Vagina (tissue), 2 donors: ENCODE results near the gene GDPD4. TPM values are rescaled to one million over a fixed set of nuclear protein-coding genes. Genes with fewer than 3 reads are reported as not detected.

Experiments
- DNase-seq, 2 donors: peaks; one replicate each; pipeline ENCODE4 v3.0.0-alpha.2; 2017; ENCODE audit errors: extremely low spot score in 2 of 2
- H3K27ac ChIP-seq: fragments of 200-600 bp; sonication (generic); one replicate; pipeline ENCODE4 v1.5.1; 2019
- H3K27me3 ChIP-seq: fragments of 200-600 bp; sonication (generic); one replicate; pipeline ENCODE4 v1.5.1; 2019
- H3K36me3 ChIP-seq, 2 donors: fragments of 200-600 bp; sonication (generic); one replicate each; pipeline ENCODE4 v1.5.1; 2017 to 2019
- H3K4me1 ChIP-seq: fragments of 200-600 bp; sonication (generic); one replicate; pipeline ENCODE4 v1.5.1; 2019
- H3K4me3 ChIP-seq, 2 donors: fragments of 200-600 bp; sonication (generic); 1 replicate in 1 of 2; 2 replicates in 1 of 2; pipeline ENCODE4 v1.5.1; 2016 to 2019
- H3K9me3 ChIP-seq: fragments of 200-600 bp; sonication (generic); one replicate; pipeline ENCODE4 v1.5.1; 2019
- POLR2A ChIP-seq, 2 donors: fragments of 450-650 bp; IDR thresholded peaks; one replicate each; pipeline ENCODE4 v1.6.1; 2017; ENCODE audit warnings: antibody characterized with exemption in 2 of 2, mild to moderate bottlenecking in 2 of 2, moderate library complexity in 2 of 2
- POLR2AphosphoS5 ChIP-seq, 2 donors: sonication (generic); formaldehyde crosslinking; IDR thresholded peaks; one replicate each; pipeline ENCODE4 v1.9.0; 2017; ENCODE audit warnings: antibody characterized with exemption in 2 of 2, mild to moderate bottlenecking in 2 of 2, low read depth in 1 of 2; ENCODE audit not compliant: insufficient read depth in 1 of 2
- intact Hi-C: fragments of 100-400 bp; cut with DNase I; formaldehyde crosslinking; loops from one replicate; pipeline ENCODE4 v1.15.1; 2023
- total RNA-seq: library from RNA; depleted of rRNA; stranded (reverse); fragments of >200 nt; gene quantifications from one replicate; pipeline ENCODE4 v1.2.3, GENCODE V29; 2016
- TF ChIP-seq, protein P1 (sequence below), 3 experiments: fragments of 450-650 bp in 2 of 3; fragments of 200-600 bp in 1 of 3; sonication (generic) in 1 of 3; IDR thresholded peaks; one replicate each; pipeline ENCODE4 v1.5.1; 2017 to 2019; ENCODE audit warnings: antibody characterized with exemption in 3 of 3, mild to moderate bottlenecking in 2 of 3, moderate library complexity in 2 of 3

GDPD4 gene
- total RNA-seq, 1 donor from 2014 or later: not detected

DNA sequence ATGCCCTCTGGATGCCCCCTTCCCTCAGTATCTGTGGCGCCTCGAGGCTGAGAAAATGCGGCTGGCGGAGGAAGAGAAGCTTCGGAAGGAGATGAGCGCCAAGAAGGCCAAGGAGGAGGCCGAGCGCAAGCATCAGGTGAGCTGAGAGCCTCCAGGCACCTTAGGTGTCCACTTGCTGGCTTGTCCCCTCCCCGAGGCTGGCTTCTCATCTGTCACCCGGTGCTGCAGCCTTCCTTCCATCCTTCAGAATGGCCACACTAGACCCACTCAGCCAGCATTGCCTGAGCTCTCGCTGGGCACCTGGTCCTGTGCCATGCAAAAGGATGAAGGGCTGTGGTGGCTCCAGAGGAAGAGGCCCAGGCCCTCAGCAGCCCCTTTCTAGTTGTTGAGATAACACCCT, 121.1 kb downstream of the GDPD4 start:
- H3K4me1 ChIP-seq: no peaks in the 10 kb centered on the region
- intact Hi-C loops: loop anchor here (10.0 kb wide), 1 partner anchor 136 kb away; no protein-coding TSS in a partner anchor
- no peaks in the 10 kb centered on the region for H3K36me3 ChIP-seq
- no peak overlapping the region for H3K4me3 ChIP-seq
- no peak overlapping the region for H3K27ac ChIP-seq
- H3K27me3 ChIP-seq: no peaks in the 10 kb centered on the region
- DNase-seq: no peak
- TF ChIP-seq POLR2AphosphoS5 (IDR thresholded peaks at IDR 0.05; ENCODE audit: insufficient read depth in 1 of 2, low read depth in 1 of 2): no peak
- TF ChIP-seq, protein P1, sequence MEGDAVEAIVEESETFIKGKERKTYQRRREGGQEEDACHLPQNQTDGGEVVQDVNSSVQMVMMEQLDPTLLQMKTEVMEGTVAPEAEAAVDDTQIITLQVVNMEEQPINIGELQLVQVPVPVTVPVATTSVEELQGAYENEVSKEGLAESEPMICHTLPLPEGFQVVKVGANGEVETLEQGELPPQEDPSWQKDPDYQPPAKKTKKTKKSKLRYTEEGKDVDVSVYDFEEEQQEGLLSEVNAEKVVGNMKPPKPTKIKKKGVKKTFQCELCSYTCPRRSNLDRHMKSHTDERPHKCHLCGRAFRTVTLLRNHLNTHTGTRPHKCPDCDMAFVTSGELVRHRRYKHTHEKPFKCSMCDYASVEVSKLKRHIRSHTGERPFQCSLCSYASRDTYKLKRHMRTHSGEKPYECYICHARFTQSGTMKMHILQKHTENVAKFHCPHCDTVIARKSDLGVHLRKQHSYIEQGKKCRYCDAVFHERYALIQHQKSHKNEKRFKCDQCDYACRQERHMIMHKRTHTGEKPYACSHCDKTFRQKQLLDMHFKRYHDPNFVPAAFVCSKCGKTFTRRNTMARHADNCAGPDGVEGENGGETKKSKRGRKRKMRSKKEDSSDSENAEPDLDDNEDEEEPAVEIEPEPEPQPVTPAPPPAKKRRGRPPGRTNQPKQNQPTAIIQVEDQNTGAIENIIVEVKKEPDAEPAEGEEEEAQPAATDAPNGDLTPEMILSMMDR (IDR thresholded peaks at IDR 0.05): no peak
- TF ChIP-seq POLR2A (IDR thresholded peaks at IDR 0.05): no peak
- H3K9me3 ChIP-seq: no peaks in the 10 kb centered on the region

DNA sequence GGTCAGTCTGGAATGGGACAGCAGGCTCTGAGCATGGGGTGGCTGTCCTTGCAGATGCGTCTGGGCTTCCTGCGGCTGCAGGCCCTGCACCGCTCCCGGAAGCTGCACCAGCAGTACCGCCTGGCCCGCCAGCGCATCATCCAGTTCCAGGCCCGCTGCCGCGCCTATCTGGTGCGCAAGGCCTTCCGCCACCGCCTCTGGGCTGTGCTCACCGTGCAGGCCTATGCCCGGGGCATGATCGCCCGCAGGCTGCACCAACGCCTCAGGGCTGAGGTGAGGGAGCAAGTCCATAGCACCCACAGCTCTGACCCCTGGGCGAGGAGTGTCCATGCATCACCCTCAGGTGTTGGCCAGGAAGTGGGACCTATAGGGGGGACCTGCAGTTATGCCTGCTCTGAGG, 121.8 kb downstream of the GDPD4 start:
- intact Hi-C loops: loop anchor here (10.0 kb wide), 1 partner anchor 135 kb away; no protein-coding TSS in a partner anchor
- Histone ChIP-seq H3K4me1 (no peaks in the 10 kb centered on the region), H3K27ac (no peak overlapping the region), H3K4me3 (no peak overlapping the region), H3K27me3 (no peaks in the 10 kb centered on the region), H3K9me3 (no peaks in the 10 kb centered on the region), H3K36me3 (no peaks in the 10 kb centered on the region)
- DNase-seq: no peak
- TF ChIP-seq POLR2A (IDR thresholded peaks at IDR 0.05) (no peak), POLR2AphosphoS5 (IDR thresholded peaks at IDR 0.05; ENCODE audit: insufficient read depth in 1 of 2, low read depth in 1 of 2) (no peak)
- TF ChIP-seq, protein P1 (IDR thresholded peaks at IDR 0.05): no peak

DNA sequence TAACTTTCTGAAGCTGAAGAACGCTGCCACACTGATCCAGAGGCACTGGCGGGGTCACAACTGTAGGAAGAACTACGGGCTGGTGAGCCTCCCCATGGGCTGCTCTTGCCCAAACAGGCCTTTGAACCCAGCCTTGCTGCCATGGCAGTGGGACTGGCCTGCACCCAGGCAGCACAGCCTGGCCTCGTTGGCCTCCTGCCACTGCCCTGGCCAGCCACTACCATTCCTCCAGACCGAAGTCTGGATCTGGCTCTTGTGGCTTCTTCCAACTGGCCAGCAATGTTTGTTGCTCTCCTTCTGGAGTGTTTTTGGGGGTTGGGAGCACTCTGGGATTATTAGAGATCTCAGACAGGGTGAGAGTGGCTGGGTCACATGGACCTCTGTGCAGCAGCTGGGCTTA, 122.4 kb downstream of the GDPD4 start:
- DNase-seq: no peak
- no peaks in the 10 kb centered on the region for H3K36me3 ChIP-seq
- H3K9me3 ChIP-seq: no peaks in the 10 kb centered on the region
- TF ChIP-seq POLR2AphosphoS5 (IDR thresholded peaks at IDR 0.05; ENCODE audit: insufficient read depth in 1 of 2, low read depth in 1 of 2) (no peak), POLR2A (IDR thresholded peaks at IDR 0.05) (no peak)
- TF ChIP-seq, protein P1 (IDR thresholded peaks at IDR 0.05): no peak
- H3K4me1 ChIP-seq: no peaks in the 10 kb centered on the region
- H3K4me3 ChIP-seq: no peak overlapping the region
- intact Hi-C loops: no loop called here
- H3K27me3 ChIP-seq: no peaks in the 10 kb centered on the region
- no peak overlapping the region for H3K27ac ChIP-seq

DNA sequence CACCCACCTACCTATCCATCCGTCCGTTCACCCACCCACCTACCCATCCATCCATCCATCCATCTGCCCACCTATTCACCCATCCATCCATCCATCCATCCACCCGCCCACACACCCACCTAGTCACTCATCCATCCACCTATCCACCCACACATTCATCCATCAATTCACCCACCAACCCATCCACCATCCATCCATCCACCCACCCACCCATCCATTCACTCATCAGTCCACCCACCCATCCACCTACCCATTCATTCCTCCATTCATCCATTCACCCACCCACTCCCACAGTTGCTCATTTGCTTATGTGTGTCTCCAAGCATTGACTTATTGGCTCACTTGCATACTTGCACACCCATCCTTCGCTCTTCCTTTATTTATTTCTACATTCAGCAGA, 123.3 kb downstream of the GDPD4 start:
- no peak for TF ChIP-seq POLR2AphosphoS5 (IDR thresholded peaks at IDR 0.05; ENCODE audit: insufficient read depth in 1 of 2, low read depth in 1 of 2)
- TF ChIP-seq, protein P1 (IDR thresholded peaks at IDR 0.05): no peak
- no peak for TF ChIP-seq POLR2A (IDR thresholded peaks at IDR 0.05)
- Histone ChIP-seq H3K36me3 (no peaks in the 10 kb centered on the region), H3K4me1 (no peaks in the 10 kb centered on the region), H3K4me3 (no peak overlapping the region), H3K27ac (no peak overlapping the region), H3K27me3 (no peaks in the 10 kb centered on the region), H3K9me3 (no peaks in the 10 kb centered on the region)
- intact Hi-C loops: no loop called here
- DNase-seq: no peak

DNA sequence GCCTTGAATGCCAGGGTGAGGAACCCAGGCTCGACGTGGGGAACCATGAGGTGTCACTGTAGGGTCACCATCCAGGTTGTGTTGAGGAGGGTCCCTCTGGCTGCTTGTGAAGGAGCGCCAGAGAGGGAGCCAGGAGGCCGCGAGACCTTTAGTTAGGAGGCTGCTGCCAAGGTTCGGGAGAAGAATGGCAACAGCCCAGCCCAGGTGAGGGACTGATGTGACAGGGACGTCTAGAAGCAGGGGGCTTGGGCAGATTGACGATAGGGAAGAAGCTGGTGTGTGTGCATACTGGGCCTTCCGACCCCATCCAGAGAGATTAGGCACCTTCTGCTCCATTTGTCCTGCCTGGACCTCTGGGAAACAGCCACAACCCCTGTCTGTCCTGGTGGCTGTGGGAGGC, 124.5 kb downstream of the GDPD4 start:
- intact Hi-C loops: no loop called here
- no peak overlapping the region for H3K4me3 ChIP-seq

More for the DNA sequence above, 124.5 kb downstream of the GDPD4 start:
- no peaks in the 10 kb centered on the region for H3K4me1 ChIP-seq
- no peak for TF ChIP-seq POLR2AphosphoS5 (IDR thresholded peaks at IDR 0.05; ENCODE audit: insufficient read depth in 1 of 2, low read depth in 1 of 2)
- TF ChIP-seq, protein P1 (IDR thresholded peaks at IDR 0.05): no peak
- TF ChIP-seq POLR2A (IDR thresholded peaks at IDR 0.05): no peak
- H3K27me3 ChIP-seq: no peaks in the 10 kb centered on the region
- H3K27ac ChIP-seq: no peak overlapping the region
- DNase-seq: no peak
- no peaks in the 10 kb centered on the region for H3K36me3 ChIP-seq
- no peaks in the 10 kb centered on the region for H3K9me3 ChIP-seq
